ENCODE data around the gene PLEKHA3. TPM values are rescaled to one million over a fixed set of nuclear protein-coding genes. Genes with fewer than 3 reads are reported as not detected.

The PLEKHA3 gene
- total and polyA plus RNA-seq, 2 experiments from 2014 or later, result 8.8 to 15.2 TPM

GRCh38 chr2:178496049-178496448, 15.8 kb downstream of the PLEKHA3 start:
- DNase-seq (ENCODE audit: low spot score) (no peak), ATAC-seq (no peak)
- Mint-ChIP-seq H3K4me3 (no peak overlapping the region), H3K27me3 (ENCODE audit: insufficient read depth, low read depth, poor library complexity) (no peaks in the 10 kb centered on the region), H3K27ac (no peak overlapping the region), H3K9me3 (no peaks in the 10 kb centered on the region), H3K36me3 (ENCODE audit: low read depth) (peaks cover 29% of the 10 kb centered on the region), H3K4me1 (no peaks in the 10 kb centered on the region)
- no peak overlapping the region for H3K4me3 ChIP-seq
- H2AFZ ChIP-seq, result no peak overlapping the region
- peaks cover 5% of the 10 kb centered on the region; the same call in 1 of the 2 replicates for H4K20me1 ChIP-seq (replicated peaks; ENCODE audit: insufficient read depth)
- H3K27me3 ChIP-seq (ENCODE audit: insufficient read depth), result no peaks in the 10 kb centered on the region
- H3F3A ChIP-seq (replicated peaks; ENCODE audit: low read depth), result no peaks in the 10 kb centered on the region
- no peaks in the 10 kb centered on the region for H3K4me1 ChIP-seq (ENCODE audit: insufficient read depth)
- no peak overlapping the region for H3K4me2 ChIP-seq
- H3K9me2 ChIP-seq (ENCODE audit: insufficient read depth), result no peaks in the 10 kb centered on the region
- TF ChIP-seq ZNF114 (CRISPR knock-in tag; IDR thresholded peaks at IDR 0.05), result no peak
- no peak for TF ChIP-seq ZNF331 (CRISPR knock-in tag; IDR thresholded peaks at IDR 0.05; ENCODE audit: low read depth)
- no peak for TF ChIP-seq EZH2 (IDR thresholded peaks at IDR 0.05; ENCODE audit: low read depth, unreplicated experiment)
- TF ChIP-seq CREB1 (CRISPR knock-in tag; IDR thresholded peaks at IDR 0.05; ENCODE audit: low read depth), result no peak
- TF ChIP-seq EZH2phosphoT487 (IDR thresholded peaks at IDR 0.05; ENCODE audit: unreplicated experiment), result no peak
- TF ChIP-seq ETS1 (IDR thresholded peaks at IDR 0.05), result no peak
- TF ChIP-seq STAT1 (IDR thresholded peaks at IDR 0.05; ENCODE audit: unreplicated experiment), result no peak
- TF ChIP-seq REST (IDR thresholded peaks at IDR 0.05; ENCODE audit: unreplicated experiment), result no peak
- TF ChIP-seq JUNB (IDR thresholded peaks at IDR 0.05; ENCODE audit: unreplicated experiment), result no peak
- no peak for TF ChIP-seq POLR2AphosphoS5 (IDR thresholded peaks at IDR 0.05; ENCODE audit: low read depth)
- TF ChIP-seq, protein P1, sequence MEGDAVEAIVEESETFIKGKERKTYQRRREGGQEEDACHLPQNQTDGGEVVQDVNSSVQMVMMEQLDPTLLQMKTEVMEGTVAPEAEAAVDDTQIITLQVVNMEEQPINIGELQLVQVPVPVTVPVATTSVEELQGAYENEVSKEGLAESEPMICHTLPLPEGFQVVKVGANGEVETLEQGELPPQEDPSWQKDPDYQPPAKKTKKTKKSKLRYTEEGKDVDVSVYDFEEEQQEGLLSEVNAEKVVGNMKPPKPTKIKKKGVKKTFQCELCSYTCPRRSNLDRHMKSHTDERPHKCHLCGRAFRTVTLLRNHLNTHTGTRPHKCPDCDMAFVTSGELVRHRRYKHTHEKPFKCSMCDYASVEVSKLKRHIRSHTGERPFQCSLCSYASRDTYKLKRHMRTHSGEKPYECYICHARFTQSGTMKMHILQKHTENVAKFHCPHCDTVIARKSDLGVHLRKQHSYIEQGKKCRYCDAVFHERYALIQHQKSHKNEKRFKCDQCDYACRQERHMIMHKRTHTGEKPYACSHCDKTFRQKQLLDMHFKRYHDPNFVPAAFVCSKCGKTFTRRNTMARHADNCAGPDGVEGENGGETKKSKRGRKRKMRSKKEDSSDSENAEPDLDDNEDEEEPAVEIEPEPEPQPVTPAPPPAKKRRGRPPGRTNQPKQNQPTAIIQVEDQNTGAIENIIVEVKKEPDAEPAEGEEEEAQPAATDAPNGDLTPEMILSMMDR (conservative IDR thresholded peaks at IDR 0.05; ENCODE audit: low read depth in 2 of 2), result no peak
- no peak for TF ChIP-seq NANOG (IDR thresholded peaks at IDR 0.05; ENCODE audit: borderline replicate concordance)
- no peak for TF ChIP-seq ZNF462 (CRISPR knock-in tag; IDR thresholded peaks at IDR 0.05)
- peaks cover 12% of the 10 kb centered on the region for H3K36me3 ChIP-seq (ENCODE audit: insufficient read depth)
- H3K79me2 ChIP-seq (replicated peaks; ENCODE audit: insufficient read depth), result no peaks in the 10 kb centered on the region
- no peak overlapping the region for H3K27ac ChIP-seq (ENCODE audit: low read depth)

All from GM23338 (cell line).